Bone marrow (tissue), 2 donors: Measurements from ENCODE around the gene SMAD4.
"Not testable (repeated sequence)": the region's sequence is repeated elsewhere in the genome, so short reads cannot be mapped to it uniquely, and the experiment has no call there.

Experiments
- DNase-seq, 2 donors: peaks; one replicate each; lab custom pipeline; 2025; lab: John Stamatoyannopoulos, UW

Gene SMAD4

GRCh38 chr18:51111633-51112355, 81.8 kb downstream of the SMAD4 start:
- not testable (repeated sequence) for DNase-seq

- not testable (repeated sequence) for DNase-seq
Measured at GRCh38 chr18:51116996-51117395, 87.0 kb downstream of the SMAD4 start.

GRCh38 chr18:51119561-51119960, 89.5 kb downstream of the SMAD4 start:
- not testable (repeated sequence) for DNase-seq

GRCh38 chr18:51119976-51120375, 90.0 kb downstream of the SMAD4 start:
- not testable (repeated sequence) for DNase-seq

- no peak for DNase-seq
Measured at GRCh38 chr18:51120809-51121596, 91.0 kb downstream of the SMAD4 start.

- DNase-seq: no peak
Measured at GRCh38 chr18:51121597-51121857, 91.5 kb downstream of the SMAD4 start.

- DNase-seq: no peak
Measured at GRCh38 chr18:51122266-51123045, 92.4 kb downstream of the SMAD4 start.

- no peak for DNase-seq
Measured at GRCh38 chr18:51123046-51123395, 93.0 kb downstream of the SMAD4 start.

- DNase-seq: no peak
Measured at GRCh38 chr18:51123481-51123880, 93.5 kb downstream of the SMAD4 start.

- no peak for DNase-seq
Measured at GRCh38 chr18:51123936-51124486, 94.0 kb downstream of the SMAD4 start.

- DNase-seq: no peak
Measured at GRCh38 chr18:51125976-51126375, 96.0 kb downstream of the SMAD4 start.

GRCh38 chr18:51127664-51128063, 97.7 kb downstream of the SMAD4 start:
- DNase-seq: no peak

GRCh38 chr18:51128533-51128932, 98.5 kb downstream of the SMAD4 start:
- no peak for DNase-seq

GRCh38 chr18:51132256-51132935, 102.4 kb downstream of the SMAD4 start:
- no peak for DNase-seq

GRCh38 chr18:51133580-51134160, 103.7 kb downstream of the SMAD4 start:
- no peak for DNase-seq
